T-helper 2 cell treated with Interferon-gamma antibody and Interleukin-4, amounts not matched to agents 100 ng/mL and 5 ng/mL, for 36 hours (primary cell): ENCODE data around the gene CRYGD. TPM values are rescaled to one million over a fixed set of nuclear protein-coding genes. Genes with fewer than 3 reads are reported as not detected.
"Not testable (repeated sequence)": the region's sequence is repeated elsewhere in the genome, so short reads cannot be mapped to it uniquely, and the experiment has no call there.

Experiments used
- intact Hi-C: fragments of 100-400 bp; cut with micrococcal nuclease; formaldehyde crosslinking; loops from one replicate; pipeline ENCODE4 v1.15.1; 2023
- total RNA-seq: library from RNA; stranded (reverse); gene quantifications from 2 replicates; pipeline ENCODE4 v1.2.3, GENCODE V29; 2022

The CRYGD gene
- total RNA-seq, 1 donor from 2014 or later = not detected

DNA sequence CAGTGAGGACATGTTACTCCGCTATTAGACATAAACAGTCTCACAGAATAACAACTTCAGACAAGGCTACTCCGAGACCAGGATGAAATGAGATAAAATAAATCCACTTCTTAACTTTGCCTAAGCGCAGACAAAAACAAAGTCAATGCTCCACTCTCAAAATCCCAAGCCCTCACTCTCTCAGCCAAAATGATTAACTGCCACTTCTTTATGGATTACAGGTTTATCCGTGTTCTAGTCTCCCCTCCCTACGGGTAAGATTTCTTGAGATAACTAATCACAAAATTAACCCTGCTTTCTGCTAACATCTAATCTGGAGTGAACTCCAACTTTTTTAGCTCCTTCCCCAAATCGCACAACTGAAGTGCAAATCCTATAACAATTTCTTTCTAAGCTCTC, 6.4 kb upstream of the CRYGD start:
- intact Hi-C loops = no loop called here

DNA sequence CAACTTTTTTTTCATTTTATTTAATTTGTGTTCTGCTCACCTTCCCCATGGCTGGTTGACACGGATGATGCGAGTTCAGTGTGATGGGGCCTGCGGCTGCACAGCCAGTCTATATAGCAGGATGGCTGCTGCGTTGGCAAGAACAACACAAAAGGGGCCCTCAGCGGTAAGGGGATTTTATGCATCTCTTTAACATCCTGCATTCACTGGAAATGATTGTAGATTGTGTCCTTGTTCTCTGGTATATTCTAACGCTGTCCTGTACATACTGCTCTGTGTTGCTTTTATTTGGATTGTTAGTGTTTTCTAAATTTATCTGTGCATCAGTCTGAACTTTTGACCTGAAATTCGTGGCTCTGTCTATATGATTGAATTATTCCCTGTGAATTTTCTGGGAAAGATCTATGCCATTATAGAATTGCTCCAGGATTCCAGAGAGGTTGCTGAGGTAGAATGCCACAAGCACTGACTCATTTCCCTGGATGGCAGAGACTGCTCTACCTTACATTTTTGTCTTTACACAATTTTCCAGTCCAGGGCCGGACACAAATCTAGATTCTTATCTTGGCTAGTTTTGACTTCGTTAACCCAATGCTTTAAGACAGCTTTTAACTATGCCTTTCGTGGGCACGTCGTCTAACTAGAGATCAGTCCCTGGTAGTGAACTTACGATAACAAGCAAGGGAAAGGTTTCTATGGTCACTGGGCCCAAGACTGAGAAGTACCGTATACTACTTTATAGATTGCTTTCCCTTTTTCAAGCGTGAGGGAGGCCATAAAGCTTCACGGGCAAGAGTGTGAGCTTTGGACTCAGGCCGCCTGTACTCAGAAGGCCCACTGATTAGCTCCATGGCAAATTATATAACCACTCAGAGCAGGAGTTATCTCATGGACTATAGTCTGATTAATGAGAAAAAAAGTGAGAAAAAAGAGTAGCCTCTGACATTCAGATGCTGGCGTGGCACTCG, 5.7 kb upstream of the CRYGD start, which contains the start of gene CRYGC:
CRYGC (minus strand) TSS at position 85 of the 968 bp plus-strand sequence; CDS start at position 49, 36 bp downstream.
- intact Hi-C loops = no loop called here

DNA sequence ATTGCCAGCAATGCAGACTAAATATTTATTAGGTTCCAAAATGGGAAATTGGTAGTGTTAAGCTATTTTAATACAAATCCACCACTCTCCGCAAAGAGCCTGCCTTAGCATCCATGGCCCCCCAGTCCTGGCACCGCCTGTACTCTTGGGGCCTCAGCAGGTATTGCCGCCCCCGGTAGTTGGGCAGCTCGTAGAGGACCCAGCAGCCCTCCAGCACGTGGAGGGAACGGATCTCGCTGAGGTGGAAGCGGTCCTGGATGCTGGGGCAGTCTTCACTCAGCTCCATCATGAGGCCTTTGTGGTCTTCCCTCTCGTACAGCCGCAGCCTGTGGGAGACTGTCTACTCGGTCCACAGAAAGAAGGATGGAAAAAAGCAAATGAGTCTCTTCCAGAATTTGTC, 3.8 kb upstream of the CRYGD start:
- intact Hi-C loops = no loop called here

DNA sequence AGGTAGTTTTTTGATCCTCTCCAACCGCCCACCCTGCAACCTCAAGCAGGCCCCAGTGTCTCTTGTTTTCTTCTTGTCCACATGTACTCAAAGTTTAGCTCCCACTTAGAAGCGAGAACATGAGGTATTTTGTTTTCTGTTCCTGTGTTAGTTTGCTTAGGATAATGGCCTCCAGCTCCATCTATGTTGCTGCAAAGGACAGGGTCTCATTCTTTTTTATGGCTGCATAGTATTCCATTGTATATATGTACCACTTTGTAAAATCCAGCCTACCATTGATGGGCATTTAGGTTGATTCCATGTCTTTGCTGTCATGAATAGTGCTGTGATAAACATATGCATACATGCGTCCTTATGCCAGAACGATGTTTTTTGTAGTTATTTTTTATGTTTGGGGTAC, 2.8 kb upstream of the CRYGD start:
- intact Hi-C loops = no loop called here

DNA sequence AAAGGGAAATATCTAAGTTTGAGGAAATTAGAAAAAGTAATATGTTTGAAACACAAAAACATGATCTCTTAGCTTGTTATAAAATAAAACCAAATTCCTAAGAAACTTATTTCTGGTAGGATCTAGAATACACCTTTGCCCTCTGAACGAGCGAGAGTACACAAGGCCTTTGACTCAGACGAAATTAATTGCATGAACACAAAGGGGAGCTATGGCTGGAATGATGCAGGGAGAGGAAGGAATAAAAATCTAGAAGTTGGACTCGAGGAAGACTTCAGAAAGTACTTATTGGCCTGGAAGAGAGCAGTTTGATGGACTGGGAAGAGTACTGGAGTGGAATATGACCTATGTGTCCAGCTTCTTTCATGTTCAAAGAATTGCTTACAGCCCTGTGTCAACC, 927 bp upstream of the CRYGD start:
- intact Hi-C loops = no loop called here

DNA sequence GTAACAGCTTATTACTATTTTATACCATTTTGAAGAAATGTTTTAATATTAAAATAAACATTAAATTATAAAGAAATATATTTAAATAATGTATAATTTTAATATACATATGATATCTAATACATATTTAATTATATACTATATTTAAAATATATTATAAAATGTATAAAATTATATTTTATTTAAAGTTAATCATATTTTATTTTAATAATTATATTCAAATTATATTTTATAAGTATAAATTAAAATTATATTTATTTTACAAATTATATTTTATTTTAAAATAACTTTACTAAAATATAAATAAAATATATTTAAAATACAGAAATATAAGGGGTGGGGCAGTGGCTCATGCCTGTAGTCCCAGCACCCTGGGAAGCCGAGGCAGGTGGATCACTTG, 2.1 kb downstream of the CRYGD start:
- intact Hi-C loops = no loop called here

DNA sequence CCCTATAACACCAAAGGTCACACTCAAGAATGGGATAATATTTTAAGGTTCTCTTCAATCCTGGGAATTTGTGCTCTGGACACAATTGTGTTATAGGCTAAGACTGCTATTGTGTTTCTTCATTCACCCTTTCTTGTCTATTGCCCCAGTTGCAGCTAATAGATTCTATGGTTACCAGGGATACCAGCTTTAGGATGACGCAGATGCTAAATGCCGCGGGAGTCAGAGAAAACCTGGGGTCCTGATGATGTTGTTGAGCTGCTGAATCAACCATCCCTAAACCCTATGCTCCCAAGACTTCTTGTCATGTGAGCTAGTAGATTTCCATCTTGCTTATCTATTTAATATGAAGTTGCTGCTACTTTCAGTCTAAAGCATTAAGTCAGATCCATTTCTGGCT, 5.4 kb downstream of the CRYGD start:
- intact Hi-C loops = no loop called here

DNA sequence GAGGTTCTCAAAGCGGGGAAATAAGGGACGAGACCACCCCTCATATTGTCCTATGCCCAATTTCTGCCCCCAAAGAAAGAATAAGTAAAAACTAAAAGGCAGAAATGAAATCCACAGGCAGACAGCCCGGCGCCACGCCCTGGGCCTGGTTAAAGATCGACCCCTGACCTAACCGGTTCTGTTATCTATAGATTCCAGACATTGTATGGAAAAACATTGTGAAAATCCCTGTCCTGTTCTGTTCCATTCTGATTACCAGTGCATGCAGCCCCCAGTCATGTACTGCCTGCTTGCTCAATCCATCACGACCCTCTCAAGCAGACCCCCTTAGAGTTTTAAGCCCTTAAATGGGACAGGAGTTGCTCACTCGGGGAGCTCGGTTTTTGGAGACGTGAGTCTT, 6.9 kb downstream of the CRYGD start:
- intact Hi-C loops = not testable (repeated sequence)

DNA sequence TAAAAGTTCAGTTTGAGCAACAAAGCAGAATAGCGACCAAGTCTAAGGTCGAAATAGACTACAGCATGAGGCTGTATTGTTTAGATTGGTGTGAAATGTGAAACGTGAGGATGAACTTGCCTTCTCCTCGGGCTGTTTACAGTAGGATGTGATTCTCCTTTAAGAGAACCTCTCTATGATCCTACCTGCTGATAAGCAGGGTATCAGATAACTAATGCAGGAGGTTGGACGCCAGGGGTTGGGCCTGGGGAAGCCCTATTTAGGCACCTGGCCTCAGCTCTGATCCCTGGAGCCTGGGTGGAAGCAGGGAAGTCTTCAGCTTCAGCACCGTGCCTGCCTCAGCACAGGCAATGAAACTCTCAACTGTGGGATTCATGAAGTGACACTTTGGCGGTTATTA, 11.4 kb downstream of the CRYGD start:
- intact Hi-C loops = no loop called here

DNA sequence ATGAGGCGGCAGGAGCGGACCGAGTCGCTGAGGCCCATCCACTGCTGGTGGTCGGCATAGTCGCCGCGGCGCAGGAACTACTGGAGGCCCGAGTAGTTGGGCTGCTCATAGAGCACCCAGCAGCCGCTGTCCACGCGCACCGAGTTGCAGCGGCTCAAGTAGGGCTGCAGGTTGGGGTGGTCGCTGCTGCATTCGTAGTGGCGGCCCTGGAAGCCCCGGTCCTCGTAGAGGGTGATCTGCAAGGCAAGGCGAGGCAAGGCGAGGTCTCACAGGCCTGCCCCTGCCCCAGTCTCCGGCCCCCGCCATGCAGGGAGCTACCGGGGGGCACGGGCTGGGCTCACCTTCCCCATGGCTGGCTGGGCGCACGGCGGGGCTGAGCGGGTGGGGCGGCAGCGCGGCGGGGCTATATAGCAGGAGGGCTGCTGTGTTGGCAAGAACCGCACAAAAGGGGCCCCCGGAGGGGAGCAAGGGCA, 12.0 kb downstream of the CRYGD start:
- intact Hi-C loops = not testable (repeated sequence)

DNA sequence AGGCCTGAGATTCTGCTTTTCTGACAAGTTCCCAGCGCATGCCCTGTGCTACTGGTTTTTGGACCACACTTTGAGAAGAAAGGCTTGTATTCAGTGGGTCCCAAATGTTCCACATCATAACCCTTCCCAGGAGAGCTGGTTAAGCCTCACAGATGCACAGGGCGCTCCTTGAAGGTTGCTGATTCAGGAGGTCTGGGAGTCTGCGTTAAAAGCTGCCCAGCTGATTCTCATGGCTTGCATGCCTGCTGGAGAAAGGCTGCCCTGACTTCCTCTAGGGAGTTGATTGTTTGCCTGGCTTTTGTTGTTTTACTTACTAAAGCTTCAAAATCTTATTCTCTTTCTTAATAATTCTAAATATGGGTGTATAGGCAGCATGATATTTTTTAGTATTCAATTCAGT, 20.7 kb downstream of the CRYGD start:
- intact Hi-C loops = loop anchor here (2.0 kb wide), 1 partner anchor 151 kb away; the partner anchor contains the start of gene IDH1

DNA sequence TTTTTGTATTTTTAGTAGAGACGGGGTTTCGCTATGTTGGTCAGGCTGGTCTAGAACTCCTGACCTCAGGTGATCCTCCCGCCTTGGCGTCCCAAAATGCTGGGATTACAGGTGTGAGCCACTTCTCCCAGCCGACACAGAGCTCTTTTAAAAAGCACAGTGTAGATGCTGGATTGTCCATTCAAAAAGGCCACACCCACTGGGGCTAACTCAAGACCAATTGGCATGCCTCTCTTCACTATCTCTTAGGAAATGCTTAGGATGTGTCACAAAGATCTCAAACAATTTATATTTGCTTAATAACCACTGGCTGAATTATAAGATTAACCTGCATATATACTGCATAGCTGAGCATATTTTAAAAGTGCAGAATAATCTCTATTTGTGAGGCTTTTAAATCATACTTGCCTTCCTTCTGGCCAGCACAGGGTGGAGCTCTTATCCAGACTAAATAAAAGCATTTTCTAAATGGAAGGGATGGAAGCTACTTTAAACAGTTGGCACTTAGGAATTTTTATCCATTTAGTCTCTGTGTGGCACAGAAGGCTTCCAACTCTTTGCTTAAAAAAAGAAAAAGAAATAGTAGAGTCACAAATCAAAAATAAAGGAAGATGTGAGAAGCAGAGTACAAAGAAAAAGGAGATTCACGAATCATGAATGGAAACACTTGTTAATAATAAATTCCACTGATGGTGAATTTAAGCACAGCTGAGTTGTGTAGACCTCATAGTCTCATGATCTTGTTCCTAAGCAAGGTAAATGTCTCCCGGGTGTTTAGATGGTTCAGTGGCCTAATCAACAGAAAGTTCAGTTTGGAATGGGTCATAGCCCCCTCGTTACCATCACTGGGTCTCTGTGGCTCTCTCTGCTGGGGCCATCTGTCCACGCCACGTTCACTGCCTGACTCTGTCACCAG, 22.4 kb downstream of the CRYGD start:
- intact Hi-C loops = loop anchor here (1.0 to 2.0 kb wide), 2 partner anchors 153 to 163 kb away; partner anchors contain the start of gene IDH1

DNA sequence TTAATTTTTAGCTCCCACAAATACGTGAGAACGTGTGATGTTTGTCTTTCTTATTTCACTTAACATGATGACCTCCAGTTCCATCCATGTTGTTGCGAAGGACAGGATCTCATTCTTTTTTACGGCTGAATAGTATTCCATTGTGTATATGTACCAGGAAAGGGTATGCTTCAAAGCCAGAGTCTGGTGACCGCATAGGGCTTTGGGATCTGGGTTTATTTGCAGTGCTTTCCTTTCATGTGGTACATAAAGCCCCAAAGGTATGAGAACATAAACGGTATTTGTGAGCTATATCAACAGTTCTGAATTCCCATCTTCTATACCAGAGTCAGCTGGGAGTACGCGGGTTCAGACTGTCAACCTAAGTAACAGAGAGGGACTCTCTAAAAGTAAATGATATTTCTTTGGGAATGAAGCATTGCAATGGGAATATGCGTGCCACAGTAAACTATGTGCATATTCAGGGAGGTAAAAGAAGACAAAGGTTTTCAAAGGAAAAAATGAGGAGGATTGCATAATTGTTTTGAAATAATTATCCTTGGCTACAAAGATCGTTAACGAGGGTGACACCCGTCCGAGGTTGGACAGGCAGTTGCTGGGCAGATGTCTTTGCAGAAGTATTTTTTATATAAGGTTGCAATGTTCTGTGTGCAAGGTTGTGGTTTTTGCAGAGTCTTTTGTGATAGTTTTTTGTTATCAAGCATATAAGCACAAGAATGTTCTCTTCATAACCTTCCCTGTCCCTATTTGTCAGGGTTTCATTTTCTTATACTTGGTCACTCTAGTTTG, 24.4 kb downstream of the CRYGD start:
- intact Hi-C loops = no loop called here

DNA sequence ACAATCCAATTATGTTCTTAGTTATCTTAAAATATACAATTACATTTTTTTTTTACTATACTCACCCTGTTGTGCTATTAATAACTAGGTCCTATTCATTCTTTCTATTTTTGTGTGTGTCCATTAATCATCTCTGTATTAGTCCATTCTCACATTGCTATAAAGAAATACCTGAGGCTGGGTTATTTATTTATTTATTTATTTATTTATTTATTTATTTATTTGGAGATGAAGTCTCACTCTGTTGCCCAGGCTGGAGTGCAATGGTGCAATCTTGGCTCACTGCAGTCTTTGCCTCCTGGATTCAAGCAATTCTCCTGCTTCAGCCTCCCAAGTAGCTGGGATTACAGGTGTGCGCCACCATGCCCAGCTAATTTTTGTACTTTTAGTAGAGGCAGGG, 25.6 kb downstream of the CRYGD start:
- intact Hi-C loops = not testable (repeated sequence)

DNA sequence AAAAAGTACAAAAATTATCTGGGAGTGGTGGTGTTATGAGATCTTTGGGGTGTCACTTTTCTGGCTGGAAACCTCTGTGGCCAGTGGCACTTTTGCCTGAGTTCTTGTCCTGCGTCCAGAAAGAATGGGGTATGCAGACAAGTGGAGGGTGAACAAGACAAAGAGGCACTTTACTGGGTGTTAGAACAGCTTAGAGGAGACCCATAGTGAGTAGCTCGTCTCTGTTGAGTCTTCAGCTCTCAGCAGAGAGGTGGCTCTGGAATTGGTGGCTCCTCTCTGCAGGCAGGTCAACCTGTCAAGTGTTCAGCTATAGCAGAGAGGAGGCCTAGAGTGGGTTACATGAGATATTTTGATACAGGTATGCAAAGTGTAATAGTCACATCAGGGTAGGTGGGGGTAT, 26.1 kb downstream of the CRYGD start:
- intact Hi-C loops = no loop called here

DNA sequence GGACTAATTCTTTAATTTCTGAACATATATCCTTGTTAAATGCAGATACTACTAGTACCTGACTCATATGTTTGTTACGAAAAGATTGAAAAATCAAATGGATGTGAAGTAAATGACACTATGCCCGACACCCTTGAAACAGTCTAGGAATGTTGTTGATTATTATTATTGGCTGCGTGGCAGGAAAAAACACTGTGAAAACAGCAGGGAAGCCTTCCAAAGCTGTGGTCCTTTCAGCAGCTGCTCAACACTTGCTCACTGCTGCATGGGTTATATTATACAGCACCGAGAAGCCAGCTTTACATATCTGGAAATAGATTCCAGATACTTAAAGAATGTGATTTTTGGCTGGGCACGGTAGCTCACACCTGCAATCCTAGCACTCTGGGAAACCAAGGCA, 26.5 kb downstream of the CRYGD start:
- intact Hi-C loops = no loop called here

DNA sequence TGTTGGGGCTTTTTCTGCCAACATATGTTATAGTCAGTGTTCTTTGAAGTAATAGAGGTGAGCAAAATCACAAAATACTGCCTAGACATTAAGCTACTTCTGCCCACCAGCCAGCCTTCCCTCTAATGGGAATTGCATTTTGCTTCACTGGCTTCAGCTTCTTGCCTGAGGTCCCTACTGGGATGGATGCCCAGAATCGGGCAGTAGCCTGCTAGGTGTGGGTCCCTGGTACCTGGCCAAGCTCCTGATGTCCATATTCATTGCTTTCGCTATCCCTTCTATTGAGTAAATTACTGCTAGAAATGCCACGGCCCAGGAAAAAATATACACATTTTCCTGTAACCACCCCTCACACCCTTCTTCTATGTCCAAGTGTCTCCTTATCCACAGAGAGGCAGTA, 27.0 kb downstream of the CRYGD start:
- intact Hi-C loops = no loop called here

DNA sequence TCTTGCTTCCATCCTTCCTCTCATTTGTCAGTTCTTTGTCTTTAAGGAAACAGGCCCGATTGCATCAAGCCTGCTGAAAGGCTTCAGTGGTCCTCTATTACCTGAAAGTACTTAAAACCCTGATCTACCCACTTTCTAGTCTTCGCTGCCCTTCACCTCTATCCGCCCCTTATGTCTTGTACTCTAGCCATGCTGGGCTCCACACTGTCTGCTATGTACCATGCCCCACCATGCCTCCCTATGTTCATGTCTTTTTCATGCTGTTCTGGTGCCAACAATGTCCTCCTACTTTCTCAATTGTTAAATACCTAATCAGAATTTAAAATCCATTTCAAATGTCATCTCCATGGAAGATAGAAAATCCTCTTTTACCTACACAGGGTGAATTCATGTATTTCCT, 28.2 kb downstream of the CRYGD start:
- intact Hi-C loops = no loop called here

DNA sequence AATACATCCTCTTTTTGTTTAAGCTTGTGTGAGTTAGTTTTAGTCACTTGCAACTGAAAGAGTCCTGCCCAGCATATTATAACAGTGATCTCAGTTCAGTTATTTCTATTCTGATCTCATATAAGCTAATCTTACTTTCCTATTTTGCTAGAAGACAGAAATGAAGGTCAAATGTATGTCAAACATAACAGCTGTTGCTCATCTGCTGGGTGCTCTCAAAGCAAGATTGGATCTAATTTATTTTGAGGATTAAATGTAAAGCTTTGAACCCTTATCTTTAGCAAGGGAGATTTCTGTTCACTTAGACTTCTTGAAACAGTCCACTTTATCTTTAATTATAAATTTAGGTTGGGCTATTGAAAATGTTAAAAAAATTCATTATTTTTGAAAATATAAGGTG, 31.2 kb downstream of the CRYGD start:
- intact Hi-C loops = no loop called here

DNA sequence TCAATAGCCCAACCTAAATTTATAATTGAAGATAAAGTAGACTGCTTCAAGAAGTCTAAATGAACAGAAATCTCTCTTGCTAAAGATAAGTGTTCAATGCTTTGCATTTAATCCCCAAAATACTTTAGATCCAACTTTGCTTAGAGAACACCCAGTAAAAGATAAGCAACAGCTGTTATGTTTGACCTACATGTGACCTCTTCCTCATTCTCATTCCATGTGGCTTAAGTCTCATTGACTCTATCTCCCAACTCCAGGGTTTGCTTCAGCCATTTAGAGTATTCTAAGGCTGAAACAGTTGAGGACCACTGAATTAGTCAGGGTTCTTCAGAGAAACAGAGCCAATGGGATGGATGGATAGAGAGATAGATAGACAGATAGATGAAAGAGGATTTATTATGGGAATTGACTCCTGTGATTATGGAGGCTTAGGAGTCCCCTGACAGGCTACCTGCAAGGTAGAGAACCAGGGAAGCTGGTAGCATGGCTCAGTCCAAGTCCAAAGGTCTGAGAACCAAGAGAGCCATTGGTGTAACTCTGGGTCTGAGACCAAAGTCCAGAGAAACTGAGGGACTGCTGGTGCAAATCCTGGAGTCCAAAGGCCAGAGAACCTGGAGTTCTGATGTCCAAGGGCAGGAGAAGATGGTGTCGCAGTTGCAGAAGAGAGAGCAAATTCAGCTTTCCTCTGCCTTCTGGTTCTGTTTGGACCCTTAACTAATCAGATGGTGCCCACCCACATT, 32.1 kb downstream of the CRYGD start:
- intact Hi-C loops = no loop called here
